Breast epithelium (tissue), 3 donors: ENCODE data around the gene DTNA.

Source experiments
- CTCF ChIP-seq, 3 donors: fragments of 450-650 bp; IDR thresholded peaks; one replicate each; pipeline ENCODE4 v1.5.1; 2016 to 2017; ENCODE audit warnings: antibody characterized with exemption in 3 of 3, mild to moderate bottlenecking in 3 of 3, moderate library complexity in 3 of 3
- POLR2A ChIP-seq: fragments of 450-650 bp; IDR thresholded peaks from one replicate; pipeline ENCODE4 v1.6.1; 2016; ENCODE audit warnings: antibody characterized with exemption, mild to moderate bottlenecking, moderate library complexity
- POLR2AphosphoS5 ChIP-seq, 3 donors: sonication (generic); formaldehyde crosslinking; IDR thresholded peaks; one replicate each; pipeline ENCODE4 v1.6.1; 2017; ENCODE audit warnings: antibody characterized with exemption in 3 of 3

- no peak for TF ChIP-seq CTCF (IDR thresholded peaks at IDR 0.05)
- no peak for TF ChIP-seq POLR2AphosphoS5 (IDR thresholded peaks at IDR 0.05)
- TF ChIP-seq POLR2A: no peak
Measured at GRCh38 chr18:34697891-34698290, 12.2 kb upstream of the DTNA start.
